GM18498 (cell line): ENCODE measurements around the gene UBAP2L.
"Not testable (repeated sequence)": the region's sequence is repeated elsewhere in the genome, so short reads cannot be mapped to it uniquely, and the experiment has no call there.

Experiments used
- ATAC-seq: cut with Tn5 transposase; IDR thresholded peaks from one replicate; pipeline ENCODE4 v1.9.1; 2021; ENCODE audit warnings: mild to moderate bottlenecking, moderate library complexity; ENCODE audit not compliant: unreplicated experiment

The UBAP2L gene

DNA sequence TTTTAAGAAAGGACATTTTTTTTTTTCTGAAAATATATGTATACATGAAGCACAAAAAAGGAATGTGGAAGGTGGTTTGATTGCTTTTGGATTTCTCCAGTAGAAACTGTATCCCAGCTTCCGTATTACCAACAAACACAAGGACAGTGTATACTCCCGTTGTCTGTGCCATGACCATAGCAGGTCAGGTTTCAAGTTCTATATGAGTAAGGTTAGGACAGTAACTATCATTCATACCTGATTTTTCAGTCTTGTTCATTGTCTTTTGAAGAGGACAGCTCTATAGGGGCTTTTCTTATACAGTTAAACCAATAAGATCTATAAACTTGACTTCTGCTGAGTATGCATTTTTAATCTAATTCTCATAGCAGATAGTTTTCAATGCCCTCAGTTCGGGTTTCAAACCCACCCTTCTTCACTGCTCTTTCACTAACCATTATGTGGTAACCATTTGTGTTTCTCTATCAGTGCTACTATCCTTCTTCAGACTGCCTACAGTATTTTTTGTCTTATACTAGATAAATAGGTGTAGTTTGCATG is 19.6 kb downstream of the UBAP2L start:
- ATAC-seq: no peak

DNA sequence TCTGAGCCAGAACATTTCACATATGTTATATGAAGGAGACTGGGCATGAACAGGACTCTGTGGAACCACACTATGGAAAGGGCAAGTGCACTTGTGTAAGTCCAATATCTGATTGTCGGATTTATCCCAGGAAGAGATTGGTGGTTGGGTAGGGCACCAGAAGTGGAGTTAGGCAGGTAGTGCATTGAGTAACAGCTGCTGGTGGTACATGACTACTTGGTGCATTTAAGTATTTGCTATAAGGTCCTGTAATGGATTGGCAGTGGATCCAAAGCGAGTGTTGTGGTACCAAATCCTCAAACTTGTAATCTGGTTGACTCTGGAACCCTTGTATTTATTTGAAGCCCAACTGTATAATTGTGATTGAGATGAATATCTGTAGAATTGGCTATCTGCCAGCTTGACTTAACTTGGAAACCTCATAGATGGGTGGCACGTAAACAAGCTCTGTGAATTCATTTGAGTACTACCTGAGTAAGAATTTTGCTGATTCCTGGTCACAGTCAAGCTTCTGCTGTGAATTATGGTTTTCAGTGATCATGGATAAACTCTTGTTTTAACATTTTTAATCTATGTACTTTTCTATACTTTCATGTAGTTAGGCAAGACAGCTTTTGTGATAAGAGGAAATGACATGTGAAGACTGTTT is 21.1 kb downstream of the UBAP2L start:
- ATAC-seq: no peak

DNA sequence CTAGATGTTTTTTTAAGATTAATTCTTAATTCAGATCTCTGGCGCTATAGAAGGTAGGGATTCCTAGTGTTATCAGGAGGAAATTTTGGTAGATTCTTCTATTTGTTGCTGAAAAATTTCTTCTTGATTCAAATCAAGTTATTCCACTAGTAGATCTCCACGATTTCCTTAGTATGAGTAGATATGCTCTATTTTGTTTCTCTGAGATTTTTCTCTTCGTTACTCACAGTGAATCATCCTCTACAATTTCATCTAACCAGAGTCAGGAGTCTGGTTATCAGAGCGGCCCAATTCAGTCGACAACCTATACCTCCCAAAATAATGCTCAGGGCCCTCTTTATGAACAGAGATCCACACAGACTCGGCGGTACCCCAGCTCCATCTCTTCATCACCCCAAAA is 32.9 kb downstream of the UBAP2L start:
- no peak for ATAC-seq

DNA sequence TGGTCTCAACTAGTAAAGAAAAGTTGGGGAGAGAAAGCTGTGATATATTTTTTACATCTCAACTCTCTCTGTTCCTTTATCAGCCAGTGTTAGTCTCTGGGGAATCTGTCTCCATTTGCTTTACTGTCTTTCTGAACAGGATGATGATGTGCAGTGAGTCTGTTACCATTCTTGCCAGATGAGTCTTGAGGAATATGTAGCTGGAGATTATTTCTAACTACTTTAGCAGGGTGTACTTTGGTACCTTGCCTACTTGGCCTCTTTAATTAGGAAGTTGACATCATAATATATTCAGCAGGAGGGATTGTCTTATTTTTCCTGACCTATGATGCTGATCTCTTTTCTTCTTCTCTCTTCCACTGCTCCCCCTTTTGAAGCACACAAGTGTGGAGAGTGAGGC is 35.9 kb downstream of the UBAP2L start:
- ATAC-seq: no peak

DNA sequence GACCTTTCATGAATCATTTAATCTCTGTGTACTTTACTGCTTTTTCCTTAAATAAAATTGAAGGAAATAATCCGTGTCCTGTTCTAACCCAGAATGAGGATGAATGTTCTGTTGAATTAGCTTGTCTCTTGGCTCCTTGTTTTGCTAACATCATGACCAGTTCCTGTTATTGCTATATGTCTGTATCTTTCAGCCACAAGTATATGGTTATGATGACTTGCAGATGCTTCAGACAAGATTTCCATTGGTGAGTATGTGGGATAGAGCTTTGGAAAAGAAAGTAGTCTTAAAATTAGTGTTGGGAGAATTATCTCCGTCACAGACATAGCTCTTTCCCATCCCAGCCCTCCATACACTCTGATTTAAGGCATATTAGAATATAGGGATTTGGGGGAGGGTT is 38.0 kb downstream of the UBAP2L start:
- no peak for ATAC-seq

DNA sequence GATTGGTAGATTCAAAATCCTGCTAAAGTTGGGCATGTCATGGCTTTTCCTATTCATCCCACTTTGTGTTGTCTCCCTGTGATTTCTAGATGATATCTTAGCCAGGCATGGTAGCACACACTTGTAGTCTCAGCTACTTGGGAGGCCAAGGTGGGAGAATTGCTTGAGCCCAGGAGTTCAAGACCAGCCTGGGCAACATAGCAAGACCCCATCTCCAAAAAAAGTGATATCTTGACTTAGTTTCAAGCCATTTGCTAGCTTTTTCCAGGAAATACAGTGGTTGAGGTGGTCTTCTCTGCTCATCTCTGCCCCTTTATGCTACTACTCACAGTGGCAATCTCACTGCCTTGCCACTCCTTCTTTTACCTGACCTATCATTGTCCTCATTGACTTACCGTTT is 39.4 kb downstream of the UBAP2L start:
- no peak for ATAC-seq

DNA sequence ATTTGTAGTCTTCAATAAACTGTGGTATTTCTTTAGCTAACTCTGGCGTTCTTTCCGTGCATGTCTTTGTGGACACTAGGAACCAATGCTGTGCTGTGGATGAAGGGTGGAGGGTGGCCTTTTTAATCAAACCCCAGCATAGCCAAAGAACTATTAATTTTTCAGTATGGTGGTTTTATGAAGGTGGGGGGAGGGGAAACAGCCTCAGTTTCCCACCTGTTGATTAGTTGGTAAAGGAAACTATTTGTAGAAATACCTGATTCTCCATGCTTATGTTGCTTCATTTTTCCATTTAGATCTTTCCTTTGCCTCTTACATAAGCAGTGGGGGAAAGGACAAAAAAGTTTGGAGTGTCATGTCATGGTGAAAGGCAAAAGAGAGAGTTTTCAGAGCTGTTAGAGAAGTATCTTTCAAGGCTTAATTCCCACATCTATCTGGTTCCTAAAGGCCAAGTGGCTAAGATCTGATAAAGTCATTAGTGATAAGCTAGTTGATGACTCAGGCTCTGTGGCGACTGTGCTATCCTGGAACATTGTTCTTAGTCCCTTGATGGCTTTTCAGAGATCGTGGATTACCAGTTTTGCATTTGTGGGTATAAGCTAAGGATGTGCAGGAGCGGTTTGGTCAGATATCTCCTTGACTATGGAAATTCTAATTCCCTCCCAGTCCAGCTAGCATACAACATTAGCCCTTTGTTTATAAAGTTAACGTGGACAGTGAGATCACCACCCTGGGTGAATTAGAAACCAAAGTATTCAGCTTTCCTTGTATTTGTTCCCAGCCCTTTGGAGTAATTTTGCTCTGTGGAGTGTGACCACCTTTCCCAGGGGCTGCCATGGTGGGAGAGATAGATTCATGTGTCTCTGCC is 42.9 kb downstream of the UBAP2L start:
- no peak for ATAC-seq

DNA sequence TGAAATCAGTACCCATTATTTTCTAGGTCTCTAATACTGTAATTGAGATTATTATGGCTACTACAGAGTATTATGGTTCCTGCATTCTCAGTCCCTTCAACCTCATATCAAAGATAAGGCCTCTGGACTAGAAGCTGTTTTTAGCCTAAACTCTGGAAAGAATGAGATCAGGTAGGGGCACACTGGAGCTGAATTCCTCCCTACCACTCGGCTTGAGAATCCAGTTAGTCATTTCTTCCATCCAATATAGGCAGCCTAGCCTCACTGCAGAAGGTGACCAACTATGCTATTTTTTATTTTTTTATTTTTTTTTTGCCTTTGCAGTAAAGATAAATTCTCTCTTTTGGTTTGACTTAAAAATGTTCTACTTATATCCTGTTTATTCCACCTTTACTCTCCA is 43.7 kb downstream of the UBAP2L start:
- ATAC-seq: no peak

DNA sequence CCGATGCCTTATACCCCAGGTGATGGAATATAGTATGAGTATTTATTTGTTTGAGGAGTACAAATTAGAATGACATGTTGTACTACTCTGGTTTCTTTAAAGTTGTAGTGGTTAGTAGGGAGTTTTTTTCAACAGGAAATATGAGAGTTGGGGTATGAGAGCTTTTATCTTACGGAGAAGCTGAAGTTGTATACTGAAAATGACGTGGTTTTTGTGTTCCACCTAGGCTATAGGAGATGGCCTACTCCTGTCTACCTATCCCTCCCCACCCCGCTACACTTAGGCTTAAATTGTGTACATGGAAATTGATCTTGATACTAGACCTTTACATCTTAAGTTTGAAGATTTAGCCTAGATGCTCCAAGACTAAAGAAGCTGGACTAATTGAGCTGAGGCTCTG is 44.8 kb downstream of the UBAP2L start:
- no peak for ATAC-seq

DNA sequence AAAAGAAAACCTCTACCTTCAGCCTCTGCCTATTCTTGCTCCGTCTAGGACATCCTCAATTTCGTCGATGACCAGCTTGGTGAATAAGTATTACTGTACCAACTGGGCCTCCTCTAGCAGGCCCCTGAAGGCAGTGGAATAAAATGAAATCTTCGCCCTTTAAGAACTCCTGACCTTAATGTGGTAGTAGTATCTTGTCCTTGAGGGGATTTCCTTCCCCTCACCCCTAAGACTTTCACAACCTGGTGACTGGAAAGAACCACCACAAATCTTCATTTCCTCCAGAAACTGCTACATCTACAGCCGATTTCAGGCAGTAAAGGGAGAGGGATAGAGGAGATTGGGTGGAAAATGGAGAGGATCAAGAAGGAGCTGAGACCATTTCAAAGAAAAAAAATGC is 50.1 kb downstream of the UBAP2L start:
- ATAC-seq: no peak

DNA sequence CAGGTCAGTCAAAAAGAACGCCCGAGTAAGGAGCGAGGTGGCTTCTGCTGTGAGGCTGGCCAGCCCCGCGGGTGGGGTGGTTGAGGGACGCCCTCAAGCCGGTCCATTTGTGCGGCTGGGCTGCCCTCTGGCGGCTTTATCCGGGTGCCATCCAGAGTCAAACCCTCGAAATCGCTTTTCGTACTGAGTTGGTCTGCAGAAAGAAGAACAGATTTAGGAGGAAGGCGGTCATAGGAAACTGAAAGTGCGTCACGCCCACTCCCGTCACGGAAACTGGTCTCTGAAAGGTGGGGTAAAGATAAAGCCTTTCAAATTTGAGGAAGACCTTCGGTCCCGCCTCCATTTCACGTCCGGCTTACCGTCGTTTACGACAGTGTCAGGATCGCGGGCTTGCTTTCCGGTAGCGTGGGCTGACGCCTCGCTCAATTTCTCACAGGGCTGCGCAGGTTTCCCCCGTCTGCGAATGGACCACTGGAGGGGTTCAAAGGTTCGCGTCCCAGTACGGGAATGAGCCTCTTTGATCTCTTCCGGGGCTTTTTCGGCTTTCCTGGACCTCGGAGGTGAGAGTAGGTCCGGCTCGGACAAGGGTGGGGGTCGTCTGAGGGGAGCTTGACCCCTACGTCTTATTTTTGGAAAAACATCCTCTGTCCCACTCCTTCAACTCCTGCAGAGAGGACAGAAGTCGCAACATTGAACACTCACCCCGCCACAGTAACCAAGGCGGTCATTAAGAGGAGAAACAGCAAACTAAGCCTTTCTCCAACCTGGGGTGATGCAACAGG is 51.7 kb downstream of the UBAP2L start, which contains the start of gene HAX1:
HAX1 (plus strand) TSS at position 413 of the 782 bp plus-strand sequence; CDS start at position 508, 95 bp downstream.
- ATAC-seq: peak; percentile 91

DNA sequence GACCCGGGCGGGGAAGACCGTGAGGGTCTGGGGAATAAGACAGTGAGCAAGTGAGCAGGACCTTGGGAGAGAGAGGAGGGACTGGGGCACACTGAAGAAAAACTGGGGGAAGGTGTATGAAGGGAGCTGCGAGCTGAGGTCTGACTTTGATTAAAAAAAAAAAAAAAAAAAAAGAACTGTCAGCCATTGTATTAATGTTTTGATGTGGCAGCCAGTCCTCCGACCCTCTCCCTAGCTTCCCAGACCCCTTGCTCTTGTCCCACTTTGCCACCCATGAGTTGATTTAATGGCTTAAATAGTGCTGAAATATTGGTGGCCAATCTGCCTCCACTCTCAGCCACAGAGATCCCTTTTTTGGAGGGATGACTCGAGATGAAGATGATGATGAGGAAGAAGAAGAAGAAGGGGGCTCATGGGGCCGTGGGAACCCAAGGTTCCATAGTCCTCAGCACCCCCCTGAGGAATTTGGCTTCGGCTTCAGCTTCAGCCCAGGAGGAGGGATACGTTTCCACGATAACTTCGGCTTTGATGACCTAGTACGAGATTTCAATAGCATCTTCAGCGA is 52.3 kb downstream of the UBAP2L start:
- ATAC-seq: no peak

DNA sequence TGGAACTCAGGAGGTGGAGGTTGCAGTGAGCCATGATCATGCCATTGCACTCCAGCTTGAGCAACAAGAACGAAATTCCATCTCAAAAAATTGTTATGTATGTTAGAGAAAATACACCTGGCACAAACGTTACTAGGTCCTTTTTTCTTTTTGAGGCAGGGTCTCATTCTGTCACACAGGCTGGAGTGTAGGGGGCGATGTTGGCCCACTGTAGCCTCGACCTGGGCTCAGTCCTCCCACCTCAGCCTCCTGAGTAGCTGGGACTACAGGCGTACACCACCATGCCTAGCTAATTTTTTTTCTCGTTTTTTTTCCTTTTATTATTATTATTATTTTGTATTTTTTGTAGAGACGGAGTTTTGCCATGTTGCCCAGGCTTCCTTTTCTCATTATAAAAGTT is 56.0 kb downstream of the UBAP2L start:
- ATAC-seq: no peak

DNA sequence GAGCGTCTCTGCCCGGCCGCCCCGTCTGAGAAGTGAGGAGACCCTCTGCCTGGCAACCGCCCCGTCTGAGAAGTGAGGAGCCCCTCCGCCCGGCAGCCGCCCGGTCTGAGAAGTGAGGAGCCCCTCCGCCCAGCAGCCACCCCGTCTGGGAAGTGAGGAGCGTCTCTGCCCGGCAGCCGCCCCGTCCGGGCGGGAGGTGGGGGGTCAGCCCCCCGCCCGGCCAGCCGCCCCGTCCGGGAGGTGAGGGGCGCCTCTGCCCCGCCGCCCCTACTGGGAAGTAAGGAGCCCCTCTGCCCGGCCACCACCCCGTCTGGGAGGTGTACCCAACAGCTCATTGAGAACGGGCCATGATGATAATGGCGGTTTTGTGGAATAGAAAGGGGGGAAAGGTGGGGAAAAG is 66.8 kb downstream of the UBAP2L start:
- ATAC-seq: not testable (repeated sequence)

DNA sequence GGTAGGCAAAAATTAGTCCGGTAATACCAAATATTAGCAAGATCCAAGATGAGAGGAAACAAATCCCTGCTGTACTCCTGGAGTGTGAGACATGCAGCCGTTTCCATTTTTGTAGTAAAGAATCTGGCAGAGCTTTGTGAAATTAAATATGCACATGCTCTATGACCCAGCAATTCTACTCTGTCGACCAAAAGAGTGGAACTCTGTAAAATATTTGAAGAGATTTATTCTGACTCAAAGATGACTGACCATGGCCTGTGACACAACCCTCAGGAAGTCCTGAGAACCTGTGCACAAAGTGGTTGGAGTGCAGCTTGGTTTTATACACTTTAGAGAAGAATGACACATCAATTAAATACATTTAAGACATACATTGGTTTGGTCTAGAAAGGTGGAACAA is 67.9 kb downstream of the UBAP2L start:
- ATAC-seq: no peak

DNA sequence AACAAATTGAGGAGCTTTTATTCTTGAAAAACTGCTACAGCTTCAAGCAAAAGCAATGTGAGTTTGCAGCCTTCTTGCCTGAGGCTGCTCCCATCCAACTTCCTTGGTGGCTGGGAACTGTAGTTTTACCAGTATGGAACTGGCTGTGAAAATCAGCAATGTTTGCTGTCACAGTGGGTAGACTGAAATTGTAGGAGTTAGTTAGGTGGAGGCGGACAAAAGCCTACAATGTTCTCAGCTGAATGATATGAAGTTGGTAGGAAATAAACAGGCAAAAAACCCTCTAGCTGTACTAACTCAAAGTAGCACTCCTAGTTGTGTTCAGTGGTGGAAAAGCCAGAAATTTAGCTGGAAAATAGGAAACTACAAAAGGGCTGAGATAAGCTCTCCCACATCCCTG is 70.2 kb downstream of the UBAP2L start:
- no peak for ATAC-seq

DNA sequence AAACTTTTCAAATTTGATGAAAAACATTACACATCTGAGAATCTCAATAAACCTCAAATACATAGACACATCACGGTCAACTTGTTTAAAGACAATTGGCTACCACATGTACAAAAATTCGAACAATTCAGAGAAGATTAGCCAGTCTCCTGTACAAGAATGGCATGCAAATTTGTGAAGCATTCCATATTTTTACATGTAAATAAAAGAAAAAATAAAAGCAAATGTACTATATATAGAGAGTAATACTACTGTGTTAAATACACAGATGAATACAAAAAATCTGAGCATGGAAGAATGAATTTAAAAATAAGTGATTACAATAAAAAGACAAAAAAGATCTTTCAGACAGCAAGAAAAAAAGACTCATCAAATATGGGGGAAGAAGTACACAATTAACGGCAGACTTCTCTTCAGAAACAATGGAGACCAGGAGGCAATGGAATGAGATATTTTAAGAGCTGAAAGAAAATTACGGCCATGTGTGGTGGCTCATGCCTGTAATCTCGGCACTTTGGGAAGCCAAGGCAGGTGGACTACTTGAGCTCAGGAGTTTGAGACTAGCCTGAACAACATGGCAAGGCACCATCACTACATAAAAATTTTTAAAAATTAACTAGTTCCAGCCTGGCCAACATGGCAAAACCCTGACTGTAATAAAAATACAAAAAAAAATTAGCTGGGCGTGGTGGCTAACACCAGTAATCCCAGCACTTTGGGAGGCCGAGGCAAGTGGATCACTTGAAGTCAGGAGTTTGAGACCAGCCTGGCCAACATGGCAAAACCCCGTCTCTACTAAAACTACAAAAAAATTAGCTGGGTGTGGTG is 74.9 kb downstream of the UBAP2L start:
- ATAC-seq: no peak

DNA sequence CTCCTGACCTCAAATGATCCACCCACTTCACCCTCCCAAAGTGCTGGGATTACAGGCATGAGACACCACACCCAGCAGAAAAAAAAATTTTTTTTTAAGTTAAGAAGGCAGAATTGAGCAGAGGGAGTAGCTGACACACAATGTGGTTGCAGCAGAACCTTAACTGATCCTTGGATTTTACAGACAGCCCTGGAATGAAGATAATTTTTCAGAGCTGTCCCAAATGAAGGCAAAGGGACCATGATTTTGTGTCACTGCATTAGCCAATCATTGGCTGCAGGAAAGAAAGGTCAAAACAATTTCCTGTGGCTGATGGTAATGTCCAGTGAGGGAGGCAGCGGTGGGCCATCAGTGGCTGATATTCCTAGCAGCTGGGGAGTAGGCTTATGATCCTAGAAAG is 80.8 kb downstream of the UBAP2L start:
- ATAC-seq: no peak

DNA sequence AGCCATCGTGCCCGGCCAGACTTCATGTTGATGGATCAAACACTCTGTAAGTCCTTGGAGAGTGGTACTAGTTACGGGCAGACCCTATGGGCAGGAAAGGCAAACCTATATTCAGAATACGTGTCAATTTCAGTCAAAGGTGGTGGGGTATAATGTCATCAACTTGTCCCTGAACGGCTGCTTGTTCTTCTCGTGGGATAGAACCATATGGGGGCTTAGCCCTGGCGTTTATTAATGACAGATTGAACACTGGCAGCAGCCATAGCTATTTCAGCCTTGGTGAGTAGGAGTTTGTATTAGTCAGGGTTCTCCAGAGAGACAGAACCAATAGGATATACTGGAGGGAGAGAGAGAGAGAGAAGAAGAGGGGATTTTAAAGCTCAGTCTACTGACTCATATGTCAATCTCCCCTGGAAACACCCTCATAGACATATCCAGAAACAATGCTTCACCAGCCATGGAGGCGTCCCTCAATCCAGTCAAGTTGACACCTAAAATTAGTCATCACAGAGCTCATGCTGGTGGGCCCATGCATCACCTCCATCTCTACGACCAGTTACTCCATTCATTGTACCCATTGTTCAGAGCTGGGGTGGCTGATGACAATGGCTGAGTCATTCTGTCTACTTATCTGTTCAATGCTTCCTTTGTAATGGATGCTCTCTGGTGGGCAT is 84.0 kb downstream of the UBAP2L start:
- ATAC-seq: no peak

DNA sequence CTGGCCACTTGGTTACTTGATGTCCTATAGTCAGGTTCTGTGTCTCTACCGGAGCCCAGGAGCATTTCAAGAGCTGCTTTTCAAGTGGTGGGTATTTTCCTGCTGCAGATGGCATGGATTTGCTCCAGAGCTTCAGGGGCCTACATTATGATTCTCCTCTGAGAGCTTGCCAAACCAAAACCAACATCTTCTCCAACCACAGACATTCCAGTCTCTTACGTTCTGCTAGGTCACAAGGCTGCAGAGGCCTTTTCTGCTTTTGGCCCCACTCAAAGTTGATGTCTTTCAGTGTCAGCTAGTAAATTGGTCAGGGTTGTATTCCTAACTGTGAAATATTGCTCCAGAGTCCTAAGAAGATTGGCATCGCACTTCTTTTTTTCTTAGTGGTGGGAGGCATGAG is 85.4 kb downstream of the UBAP2L start:
- no peak for ATAC-seq
